H1 (cell line): ENCODE data around the gene PLXNA4. TPM values are rescaled to one million over a fixed set of nuclear protein-coding genes. Genes with fewer than 3 reads are reported as not detected.

Source experiments
- CTCF ChIA-PET: fragments of 300-600 bp; sonication (Branson Sonifier 250); formaldehyde crosslinking; loops from one replicate; lab custom pipeline; 2021; ENCODE audit not compliant: partially characterized antibody; lab: Charles Lee
- POLR2A ChIA-PET: fragments of 300-600 bp; sonication (Branson Sonifier 250); formaldehyde crosslinking; loops from one replicate; lab custom pipeline; 2021; ENCODE audit warnings: inconsistent platforms; ENCODE audit not compliant: partially characterized antibody; lab: Charles Lee
- DNase-seq, 2 experiments: peaks; one replicate each; pipeline versions ENCODE4 v3.0.0 to v3.0.0-alpha.2; 2010 to 2022; ENCODE audit warnings: low spot score in 2 of 2, low read depth in 1 of 2, mixed read lengths in 1 of 2
- FAIRE-seq: peaks from 2 replicates; lab custom pipeline; 2011; peaks lifted over from hg19 to GRCh38; lab: Jason Lieb, UNC
- H2AFZ ChIP-seq: 2 replicates; pipeline ENCODE4 v1.8.1; 2012; ENCODE audit warnings: low read length, inconsistent platforms
- H2AK5ac ChIP-seq: 2 replicates; pipeline ENCODE4 v1.6.1; 2013; ENCODE audit warnings: low read depth, low read length
- H2BK120ac ChIP-seq: replicated peaks from 2 replicates; pipeline ENCODE3; 2013; ENCODE audit warnings: low read depth, low read length, inconsistent platforms
- H2BK12ac ChIP-seq: 2 replicates; pipeline ENCODE4 v1.6.1; 2013; ENCODE audit warnings: low read depth, low read length
- H2BK15ac ChIP-seq: 2 replicates; pipeline ENCODE4 v1.6.1; 2013; ENCODE audit warnings: low read length
- H2BK20ac ChIP-seq: 2 replicates; pipeline ENCODE4 v1.6.1; 2013; ENCODE audit warnings: low read length
- H2BK5ac ChIP-seq: 2 replicates; pipeline ENCODE4 v1.6.1; 2013; ENCODE audit warnings: low read depth, low read length
- H3K14ac ChIP-seq: 2 replicates; pipeline ENCODE4 v1.6.1; 2013; ENCODE audit warnings: inconsistent platforms; ENCODE audit not compliant: insufficient read length
- H3K18ac ChIP-seq: 2 replicates; pipeline ENCODE4 v1.6.1; 2013; ENCODE audit warnings: low read length; ENCODE audit errors: extremely low read depth
- H3K23ac ChIP-seq: 2 replicates; pipeline ENCODE4 v1.6.1; 2013; ENCODE audit warnings: inconsistent platforms; ENCODE audit not compliant: insufficient read length
- H3K23me2 ChIP-seq: 2 replicates; pipeline ENCODE4 v1.6.1; 2013; ENCODE audit warnings: low read depth, low read length
- H3K27ac ChIP-seq: 2 replicates; pipeline ENCODE4 v1.6.1; 2011; ENCODE audit warnings: low read depth, low read length, inconsistent platforms
- H3K27me3 ChIP-seq, 4 experiments: replicated peaks in 1 of 4; 1 replicate in 1 of 4; 2 replicates in 3 of 4; pipeline versions ENCODE4 v1.6.1 to v1.8.1; 2011 to 2013; ENCODE audit warnings: low read length in 3 of 4, mild to moderate bottlenecking in 3 of 4, inconsistent platforms in 2 of 4, mixed read lengths in 2 of 4, moderate library complexity in 1 of 4; ENCODE audit not compliant: control insufficient read depth in 3 of 4, insufficient read depth in 3 of 4; ENCODE audit errors: extremely low read depth in 1 of 4
- H3K36me3 ChIP-seq, 4 experiments: 2 replicates each; pipeline versions ENCODE4 v1.6.1 to v1.8.1; 2011 to 2013; ENCODE audit warnings: mild to moderate bottlenecking in 4 of 4, low read length in 3 of 4, moderate library complexity in 2 of 4, control low read depth in 1 of 4, inconsistent platforms in 1 of 4; ENCODE audit not compliant: insufficient read depth in 4 of 4, control insufficient read depth in 2 of 4
- H3K4ac ChIP-seq: replicated peaks from 2 replicates; pipeline ENCODE3; 2013; ENCODE audit warnings: low read length, low read depth, mixed read lengths, inconsistent platforms; ENCODE audit not compliant: insufficient read length
- H3K4me1 ChIP-seq, 4 experiments: replicated peaks in 1 of 4; 1 replicate in 1 of 4; 2 replicates in 3 of 4; pipeline versions ENCODE4 v1.6.1 to v1.8.1; 2011 to 2013; ENCODE audit warnings: low read length in 3 of 4, inconsistent platforms in 2 of 4, mixed read lengths in 1 of 4; ENCODE audit not compliant: insufficient read depth in 4 of 4, control insufficient read depth in 3 of 4
- H3K4me2 ChIP-seq, 2 experiments: 2 replicates each; pipeline versions ENCODE4 v1.6.1 to v1.8.1; 2011 to 2013; ENCODE audit warnings: low read depth in 2 of 2, low read length in 2 of 2, control low read depth in 1 of 2, inconsistent platforms in 1 of 2, mild to moderate bottlenecking in 1 of 2; ENCODE audit not compliant: insufficient read depth in 1 of 2
- H3K4me3 ChIP-seq, 4 experiments: fragments of 200-600, 300-600 bp in 1 of 4; sonication (generic), shearing (Covaris generic), sonication (Bioruptor Twin) in 1 of 4; 2 replicates each; pipeline versions ENCODE4 v1.5.1 to v1.8.1; 2011 to 2016; ENCODE audit warnings: low read length in 4 of 4, low read depth in 3 of 4, control low read depth in 2 of 4, inconsistent platforms in 2 of 4, mild to moderate bottlenecking in 2 of 4, mixed read lengths in 1 of 4, moderate library complexity in 1 of 4; ENCODE audit not compliant: insufficient read depth in 2 of 4; ENCODE audit errors: extremely low read depth in 1 of 4
- H3K56ac ChIP-seq: replicated peaks from 2 replicates; pipeline ENCODE3; 2013; ENCODE audit warnings: low read depth, mild to moderate bottlenecking, mixed read lengths, low read length, inconsistent platforms; ENCODE audit not compliant: insufficient read length
- H3K79me1 ChIP-seq: 2 replicates; pipeline ENCODE4 v1.6.1; 2013; ENCODE audit warnings: low read depth, low read length, control low read depth
- H3K79me2 ChIP-seq, 2 experiments: 2 replicates each; pipeline versions ENCODE4 v1.6.1 to v1.8.1; 2012 to 2013; ENCODE audit warnings: low read length in 2 of 2, mild to moderate bottlenecking in 2 of 2, inconsistent platforms in 1 of 2; ENCODE audit not compliant: insufficient read depth in 2 of 2, control insufficient read depth in 1 of 2
- H3K9ac ChIP-seq, 4 experiments: replicated peaks in 1 of 4; 1 replicate in 1 of 4; 2 replicates in 3 of 4; pipeline versions ENCODE4 v1.6.1 to v1.8.1; 2011 to 2013; ENCODE audit warnings: low read depth in 3 of 4, low read length in 3 of 4, control low read depth in 2 of 4, mild to moderate bottlenecking in 2 of 4, moderate library complexity in 2 of 4, inconsistent platforms in 1 of 4; ENCODE audit errors: extremely low read depth in 1 of 4
- H3K9me3 ChIP-seq, 2 experiments: 2 replicates each; pipeline versions ENCODE4 v1.6.1 to v1.8.1; 2012 to 2013; ENCODE audit warnings: mild to moderate bottlenecking in 2 of 2, moderate library complexity in 2 of 2, control low read depth in 1 of 2, inconsistent platforms in 1 of 2, low read depth in 1 of 2, low read length in 1 of 2, mixed read lengths in 1 of 2; ENCODE audit not compliant: insufficient read depth in 2 of 2
- H4K20me1 ChIP-seq, 2 experiments: replicated peaks in 1 of 2; 2 replicates each; pipeline versions ENCODE3 to v1.8.1; 2011 to 2013; ENCODE audit warnings: inconsistent platforms in 2 of 2, low read length in 2 of 2, mild to moderate bottlenecking in 1 of 2; ENCODE audit not compliant: insufficient read depth in 2 of 2, control insufficient read depth in 1 of 2
- H4K5ac ChIP-seq: 2 replicates; pipeline ENCODE4 v1.6.1; 2013; ENCODE audit warnings: low read length, low read depth, mixed read lengths, inconsistent platforms; ENCODE audit not compliant: insufficient read length
- H4K8ac ChIP-seq: 2 replicates; pipeline ENCODE4 v1.8.0; 2013; ENCODE audit warnings: mild to moderate bottlenecking, moderate library complexity, low read length, inconsistent platforms; ENCODE audit not compliant: insufficient read depth; ENCODE audit errors: extremely low read depth
- H4K91ac ChIP-seq: replicated peaks from 2 replicates; pipeline ENCODE3; 2013; ENCODE audit warnings: low read length, mixed read lengths, inconsistent platforms; ENCODE audit not compliant: insufficient read length
- ASH2L ChIP-seq: fragments of 200-600, 300-600 bp; sonication (generic); IDR thresholded peaks from one replicate; pipeline ENCODE4 v1.7.1; 2017; ENCODE audit warnings: low read length
- CREB1 ChIP-seq: IDR thresholded peaks from 2 replicates; pipeline ENCODE4 v1.6.1; 2012; ENCODE audit warnings: inconsistent platforms
- JUN ChIP-seq: IDR thresholded peaks from 2 replicates; pipeline ENCODE4 v1.6.1; 2011; ENCODE audit warnings: low read depth, mild to moderate bottlenecking, improper control_type of control experiment, low read length
- JUND ChIP-seq: IDR thresholded peaks from 2 replicates; pipeline ENCODE4 v1.6.1; 2011; ENCODE audit warnings: mild to moderate bottlenecking, improper control_type of control experiment, low read length
- KDM1A ChIP-seq: fragments of 200-600, 300-600 bp; sonication (generic); IDR thresholded peaks from 2 replicates; pipeline ENCODE4 v1.7.1; 2016; ENCODE audit warnings: mild to moderate bottlenecking, low read length, borderline replicate concordance
- POLR2A ChIP-seq, 2 experiments: IDR thresholded peaks; 1 replicate in 1 of 2; 2 replicates in 1 of 2; pipeline ENCODE4 v1.6.1; 2011; ENCODE audit warnings: low read depth in 2 of 2, low read length in 2 of 2, mild to moderate bottlenecking in 2 of 2; ENCODE audit errors: control extremely low read depth in 1 of 2
- POLR2AphosphoS5 ChIP-seq: IDR thresholded peaks from 2 replicates; pipeline ENCODE4 v1.6.1; 2011; ENCODE audit warnings: low read depth, low read length
- POU5F1 ChIP-seq: IDR thresholded peaks from 2 replicates; pipeline ENCODE4 v1.6.1; 2011; ENCODE audit warnings: low read depth, mild to moderate bottlenecking, low read length, moderate library complexity
- RAD21 ChIP-seq, 2 experiments: IDR thresholded peaks in 1 of 2; conservative IDR thresholded peaks in 1 of 2; 2 replicates each; pipeline ENCODE4 v1.6.1; 2011; ENCODE audit warnings: low read depth in 2 of 2, low read length in 2 of 2, improper control_type of control experiment in 1 of 2, inconsistent platforms in 1 of 2, mild to moderate bottlenecking in 1 of 2, moderate library complexity in 1 of 2
- RNF2 ChIP-seq: fragments of 200-900, 300-1000 bp; sonication (generic); IDR thresholded peaks from 2 replicates; pipeline ENCODE4 v1.7.1; 2016; ENCODE audit warnings: borderline replicate concordance, low read depth, mild to moderate bottlenecking, antibody characterized with exemption, low read length; ENCODE audit not compliant: poor library complexity, severe bottlenecking; ENCODE audit errors: missing control alignments
- RXRA ChIP-seq: IDR thresholded peaks from 2 replicates; pipeline ENCODE4 v1.6.1; 2011; ENCODE audit warnings: low read depth, mild to moderate bottlenecking, low read length, moderate library complexity; ENCODE audit not compliant: insufficient read depth
- SP4 ChIP-seq: IDR thresholded peaks from 2 replicates; pipeline ENCODE4 v1.6.1; 2012; ENCODE audit warnings: low read length, inconsistent platforms
- SUZ12 ChIP-seq: fragments of 200-600 bp; sonication (generic); IDR thresholded peaks from 2 replicates; pipeline ENCODE4 v1.6.1; 2012; ENCODE audit warnings: mild to moderate bottlenecking, inconsistent platforms, low read length, moderate library complexity, mixed read lengths
- TAF1 ChIP-seq: IDR thresholded peaks from 2 replicates; pipeline ENCODE4 v1.6.1; 2011; ENCODE audit warnings: mild to moderate bottlenecking, low read depth, low read length
- TEAD4 ChIP-seq: IDR thresholded peaks from 2 replicates; pipeline ENCODE4 v1.6.1; 2012; ENCODE audit warnings: low read depth, low read length, inconsistent platforms, mixed read lengths
- WGBS, 2 experiments: shearing (Covaris generic) in 1 of 2; methylation state at CpG; one replicate each; pipeline versions ENCODE4 v1.1.6 to v1.1.7; 2013 to 2015; ENCODE audit warnings: low lambda C conversion rate in 2 of 2, mixed read lengths in 2 of 2, inconsistent platforms in 1 of 2, low coverage in 1 of 2, missing lambda C conversion rate in 1 of 2; ENCODE audit not compliant: insufficient replicate concordance in 2 of 2, insufficient coverage in 1 of 2, insufficient read length in 1 of 2; ENCODE audit errors: extremely low coverage in 1 of 2, missing lambda C conversion rate in 1 of 2; 5-methylcytosine and 5-hydroxymethylcytosine counted together
- polyA plus RNA-seq, 7 experiments: library from polyadenylated mRNA; depleted of rRNA in 3 of 7; stranded (reverse) in 5 of 7; unstranded in 2 of 7; fragments of >200 nt in 5 of 7; fragments of 200-250 nt in 2 of 7; gene quantifications; 1 replicate in 5 of 7; 2 replicates in 1 of 7; 4 replicates in 1 of 7; pipeline versions ENCODE4 v1.2.1 to v1.2.3, GENCODE V29; 2011 to 2013; ENCODE audit warnings: missing spikeins in 2 of 7, mixed read lengths in 2 of 7
- total RNA-seq: library from RNA; stranded (reverse); fragmentation: NEBNext Ultra II Directional; extraction: Animal tissue kit (Norgen Biotek cat#: 25700); gene quantifications from 2 replicates; pipeline ENCODE4 v1.2.1, GENCODE V29; 2021
- TF ChIP-seq, protein P1 (sequence below): IDR thresholded peaks from 2 replicates; pipeline ENCODE4 v1.6.1; 2012; ENCODE audit warnings: inconsistent platforms

The PLXNA4 gene
- total and polyA plus RNA-seq, 2 of the 8 experiments (the other 6 are each of a cell fraction or from before 2014, with no cell fraction given): 0.76 to 0.79 TPM

DNA sequence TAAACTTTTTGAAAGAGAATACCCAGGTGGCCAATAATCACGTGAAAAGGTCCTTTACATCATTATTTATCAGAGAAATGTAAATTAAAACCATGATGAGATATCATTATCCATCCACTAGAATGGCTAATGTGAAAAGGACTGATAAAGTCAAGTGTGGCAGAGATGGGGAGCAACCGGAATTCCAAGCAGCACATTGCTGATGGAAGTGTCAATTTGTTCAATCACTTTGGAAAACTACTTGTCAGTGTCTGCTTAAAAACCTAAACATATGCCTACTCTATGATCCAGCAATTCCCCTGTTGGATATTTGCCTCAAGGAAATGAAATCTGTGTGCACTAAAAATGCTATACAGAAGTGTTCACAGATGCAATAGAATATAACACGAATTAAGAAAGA, 465.6 kb downstream of the PLXNA4 start:
- CTCF ChIA-PET: interaction anchor here (1.0 kb wide), 1 partner anchor 141 kb away, joined by 3 read pairs; no protein-coding TSS in a partner anchor
- no peaks in the 10 kb centered on the region for H4K20me1 ChIP-seq
- H3K27ac ChIP-seq: no peak overlapping the region
- H2BK120ac ChIP-seq: no peak overlapping the region
- H3K9ac ChIP-seq: no peak overlapping the region
- no peak for DNase-seq
- H3K18ac ChIP-seq: no peak overlapping the region
- no peak overlapping the region for H2BK15ac ChIP-seq
- FAIRE-seq: no peak
- POLR2A ChIA-PET: no interaction called here
- H3K4ac ChIP-seq: no peak overlapping the region
- no peak overlapping the region for H2AK5ac ChIP-seq
- H3K4me1 ChIP-seq: peaks cover 4 to 8% (median 6%) of the 10 kb centered on the region in 4 experiments; a peak in 6 of 7 replicates
- H3K79me1 ChIP-seq: no peaks in the 10 kb centered on the region
- H3K4me3 ChIP-seq: no peak overlapping the region
- no peaks in the 10 kb centered on the region for H3K36me3 ChIP-seq
- H2BK12ac ChIP-seq: no peak overlapping the region
- H2AFZ ChIP-seq: no peak overlapping the region
- no peak overlapping the region for H3K4me2 ChIP-seq
- no peaks in the 10 kb centered on the region for H3K79me2 ChIP-seq
- WGBS, 2 experiments: 81% methylated on average over 3 of the region's 3 CpGs; no CpG with 5 or more reads in 1 of the 2 experiments
- no peaks in the 10 kb centered on the region for H3K23me2 ChIP-seq
- no peak overlapping the region for H4K91ac ChIP-seq
- no peak overlapping the region for H4K8ac ChIP-seq
- no peak overlapping the region for H3K56ac ChIP-seq
- H3K27me3 ChIP-seq: no peaks in the 10 kb centered on the region
- no peak overlapping the region for H4K5ac ChIP-seq
- H2BK5ac ChIP-seq: no peak overlapping the region
- H3K9me3 ChIP-seq: no peaks in the 10 kb centered on the region
- H2BK20ac ChIP-seq: no peak overlapping the region
- H3K23ac ChIP-seq: no peak overlapping the region
- no peak overlapping the region for H3K14ac ChIP-seq
- TF ChIP-seq JUND (no peak), TEAD4 (no peak), ASH2L (no peak), POLR2AphosphoS5 (no peak), KDM1A (no peak), RAD21 (IDR thresholded peaks at IDR 0.05 in 1 of 2, conservative IDR thresholded peaks at IDR 0.05 in 1 of 2; ENCODE audit: low read depth in 2 of 2, low read length in 2 of 2) (no peak), RXRA (no peak), CREB1 (no peak), SUZ12 (no peak), JUN (no peak), RNF2 (no peak), POU5F1 (no peak), TAF1 (no peak), POLR2A (IDR thresholded peaks at IDR 0.05; ENCODE audit: control extremely low read depth in 1 of 2, low read depth in 2 of 2, low read length in 2 of 2) (no peak), SP4 (no peak)
- TF ChIP-seq, protein P1, sequence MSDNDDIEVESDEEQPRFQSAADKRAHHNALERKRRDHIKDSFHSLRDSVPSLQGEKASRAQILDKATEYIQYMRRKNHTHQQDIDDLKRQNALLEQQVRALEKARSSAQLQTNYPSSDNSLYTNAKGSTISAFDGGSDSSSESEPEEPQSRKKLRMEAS: no peak
